HG03571 (cell line): ENCODE data around the gene PRKCE.

Experiments
- ATAC-seq: cut with Tn5 transposase; IDR thresholded peaks from one replicate; pipeline ENCODE4 v1.9.1; 2021; ENCODE audit not compliant: unreplicated experiment

PRKCE gene

DNA sequence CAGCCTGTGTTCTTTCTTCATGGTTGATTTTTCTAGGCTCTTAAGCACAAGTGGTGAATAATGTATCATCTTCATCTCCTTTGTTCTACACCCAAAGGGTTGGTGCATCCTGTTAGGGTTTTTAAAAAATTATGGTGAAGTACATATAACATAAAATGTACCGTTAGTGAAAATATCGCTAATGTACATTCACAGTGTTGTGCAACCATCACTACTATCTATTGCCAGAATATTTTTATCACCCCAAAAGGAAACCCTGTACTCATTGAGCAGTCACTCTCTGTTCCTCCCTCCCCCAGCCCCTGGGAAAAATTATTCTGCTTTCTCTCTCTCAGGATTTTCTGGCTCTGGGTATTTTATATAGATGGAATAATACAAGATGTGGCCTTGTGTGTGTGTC lies 98.5 kb downstream of the PRKCE start:
- ATAC-seq: no peak

DNA sequence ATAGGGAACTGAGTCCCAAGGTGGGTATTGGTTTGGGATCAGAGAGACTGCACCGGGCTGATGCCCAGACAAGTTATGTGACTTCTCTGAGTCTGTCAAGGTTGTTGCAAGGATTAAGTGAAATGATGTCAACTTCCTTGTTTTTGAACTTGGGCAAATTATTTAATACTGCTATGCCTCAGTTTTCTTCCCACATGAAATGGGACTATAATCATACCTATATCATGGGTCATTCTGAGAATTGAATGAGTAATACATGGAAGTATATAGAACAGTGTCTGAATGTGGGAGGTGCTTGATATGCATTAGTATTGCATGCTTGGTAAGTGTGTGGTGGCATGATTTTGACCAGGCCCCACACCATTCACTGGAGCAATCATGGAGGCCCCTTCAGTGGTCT lies 99.0 kb downstream of the PRKCE start:
- ATAC-seq: no peak

DNA sequence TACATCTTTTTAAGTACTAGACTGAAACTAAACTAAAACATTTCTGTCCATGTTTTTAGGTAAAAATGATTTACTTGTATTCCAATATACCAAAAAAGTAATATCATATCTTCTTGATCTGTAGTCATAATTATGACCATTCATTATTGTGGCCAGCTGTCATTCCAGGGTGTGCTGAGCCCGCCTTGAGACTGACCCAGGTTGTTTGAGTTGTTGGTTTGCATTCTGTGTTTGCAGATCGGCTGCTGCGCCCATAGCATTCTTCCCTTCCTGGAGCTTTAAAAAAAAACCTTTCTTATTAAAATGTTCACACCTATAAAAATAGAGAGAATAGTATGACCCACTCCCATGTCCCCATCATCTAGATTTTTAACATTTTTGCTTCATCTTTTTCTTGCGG lies 101.9 kb downstream of the PRKCE start:
- ATAC-seq: no peak

DNA sequence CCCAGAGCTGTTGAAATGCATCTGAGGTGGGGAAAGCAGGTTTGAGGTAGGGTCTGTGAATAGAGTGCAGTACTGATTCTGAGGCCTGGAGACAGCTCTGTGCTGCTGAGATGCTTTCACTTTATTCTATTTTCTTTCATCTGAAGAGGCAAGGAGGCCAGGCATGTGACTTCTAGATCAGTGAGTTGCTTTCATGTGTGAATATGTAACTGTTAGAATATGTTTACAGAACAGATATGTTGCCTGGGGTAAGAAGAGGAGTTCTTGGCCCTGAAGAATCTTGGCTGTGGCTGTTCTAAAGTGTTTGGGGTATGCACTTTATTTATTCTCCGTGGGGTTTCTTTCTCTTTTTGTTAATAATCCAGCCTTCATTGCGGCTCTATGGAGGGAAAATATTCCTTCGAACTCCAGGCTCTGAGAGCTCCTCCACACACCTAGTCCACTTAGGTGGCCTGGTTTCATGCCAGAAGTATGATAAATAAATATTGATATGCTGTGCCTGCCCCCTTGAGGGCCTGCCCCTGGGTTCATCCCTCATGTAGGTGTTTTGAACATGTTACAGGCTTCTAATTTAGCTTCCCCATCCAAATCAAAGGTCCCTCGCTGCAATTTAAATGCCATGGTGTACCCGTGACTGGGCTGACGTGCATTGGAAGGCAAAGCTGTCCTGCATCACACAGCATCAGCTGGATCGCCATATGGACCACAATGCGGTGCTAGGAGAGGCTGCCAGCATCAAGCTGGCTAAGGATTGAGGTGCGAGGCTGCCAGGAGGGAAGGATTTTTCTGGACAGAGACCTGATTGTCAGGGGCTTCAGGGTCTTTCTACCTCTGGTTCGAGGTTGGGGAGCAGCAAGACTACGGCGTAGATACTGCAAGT lies 102.9 kb downstream of the PRKCE start:
- ATAC-seq: no peak

GRCh38 chr2:45755585-45756335 lies 104.3 kb downstream of the PRKCE start:
- no peak for ATAC-seq

GRCh38 chr2:45758018-45758417 lies 106.5 kb downstream of the PRKCE start:
- ATAC-seq: no peak

DNA sequence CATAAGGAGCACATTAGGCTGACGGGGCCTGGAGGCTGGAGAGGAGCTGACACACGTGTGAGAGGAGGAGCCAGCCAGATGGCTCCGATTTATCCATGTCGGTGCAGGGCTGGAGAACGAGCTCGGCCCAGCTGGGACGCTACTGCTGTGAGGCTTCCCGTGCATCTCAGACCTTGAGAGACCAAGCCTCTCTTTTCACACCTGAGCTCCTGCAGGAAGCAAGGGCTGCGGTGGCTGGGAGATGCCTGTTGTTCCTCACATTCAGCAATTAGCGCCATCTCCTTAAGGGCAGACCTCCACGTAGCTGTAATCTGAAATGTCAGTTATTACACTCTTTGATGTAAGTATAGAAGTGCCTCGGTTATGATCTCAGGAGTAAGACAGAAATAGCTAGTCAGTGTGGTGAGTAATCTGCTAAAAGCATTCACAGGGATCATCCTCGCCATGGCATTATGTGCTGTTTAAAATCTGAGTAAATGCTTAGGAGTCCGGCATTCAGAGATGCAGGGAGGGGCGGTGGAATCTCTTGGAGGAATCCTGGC lies 107.9 kb downstream of the PRKCE start:
- no peak for ATAC-seq

GRCh38 chr2:45761635-45762034 lies 110.2 kb downstream of the PRKCE start:
- no peak for ATAC-seq

DNA sequence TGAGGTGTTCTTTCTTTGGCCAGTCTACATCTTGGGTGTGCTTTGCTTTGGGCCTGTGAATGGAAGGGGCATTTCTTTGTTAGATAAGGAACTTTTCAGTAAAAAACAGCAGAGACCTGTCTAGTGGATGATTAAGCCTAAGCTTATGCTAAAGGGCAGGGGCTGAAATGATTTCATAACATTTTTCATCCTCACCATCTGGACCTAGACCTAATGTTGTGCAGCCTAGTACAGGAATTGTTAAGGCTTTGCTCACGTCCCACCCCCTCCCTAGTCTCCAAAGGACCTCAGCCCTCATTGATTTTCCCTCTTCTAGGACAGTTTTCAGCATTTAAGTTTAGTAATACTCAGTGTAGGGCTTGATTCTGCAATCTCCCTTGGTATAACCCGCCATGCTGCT lies 111.8 kb downstream of the PRKCE start:
- no peak for ATAC-seq

GRCh38 chr2:45763797-45764196 lies 112.3 kb downstream of the PRKCE start:
- ATAC-seq: no peak

GRCh38 chr2:45765007-45765727 lies 113.7 kb downstream of the PRKCE start:
- ATAC-seq: no peak

- no peak for ATAC-seq
Observed at GRCh38 chr2:45765728-45766254, 114.3 kb downstream of the PRKCE start.

DNA sequence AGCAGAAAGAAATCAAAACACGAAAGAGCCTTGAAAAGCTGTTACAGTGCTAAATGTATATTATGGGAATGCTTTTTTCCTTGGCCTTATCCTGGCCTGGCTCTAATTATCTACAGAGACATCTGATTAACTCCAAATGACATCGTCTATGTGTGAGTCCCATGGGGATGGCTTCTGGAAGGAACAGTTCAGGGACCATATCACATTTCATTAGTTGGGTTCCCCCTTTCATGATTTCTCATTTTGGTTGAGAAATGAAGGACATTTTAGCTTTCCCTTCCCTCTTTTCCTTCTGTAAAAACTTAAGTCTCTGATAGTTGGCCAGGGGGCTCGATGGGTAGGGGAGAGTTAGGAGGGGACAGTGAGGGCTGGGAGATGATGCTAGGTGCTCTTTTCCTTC lies 116.7 kb downstream of the PRKCE start:
- no peak for ATAC-seq

DNA sequence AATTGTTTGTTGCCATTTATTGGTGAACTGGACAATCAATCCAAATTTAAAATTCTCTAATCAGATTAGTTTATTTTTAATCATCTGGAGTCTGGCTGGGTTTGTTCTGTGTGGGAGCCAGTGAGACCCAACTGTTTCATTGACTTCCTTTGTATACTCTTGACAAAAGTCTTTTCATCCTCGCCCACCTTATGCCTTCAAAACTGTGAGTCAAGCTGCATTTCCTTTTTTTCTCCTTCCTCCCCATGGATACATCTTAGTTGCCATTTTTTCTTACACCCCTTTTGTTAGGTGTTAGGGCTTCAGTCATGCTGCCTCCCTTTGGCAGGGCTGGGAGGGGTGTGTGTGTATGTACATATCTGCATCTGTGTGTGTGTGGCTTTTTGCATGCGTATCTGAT lies 117.6 kb downstream of the PRKCE start:
- ATAC-seq: no peak

DNA sequence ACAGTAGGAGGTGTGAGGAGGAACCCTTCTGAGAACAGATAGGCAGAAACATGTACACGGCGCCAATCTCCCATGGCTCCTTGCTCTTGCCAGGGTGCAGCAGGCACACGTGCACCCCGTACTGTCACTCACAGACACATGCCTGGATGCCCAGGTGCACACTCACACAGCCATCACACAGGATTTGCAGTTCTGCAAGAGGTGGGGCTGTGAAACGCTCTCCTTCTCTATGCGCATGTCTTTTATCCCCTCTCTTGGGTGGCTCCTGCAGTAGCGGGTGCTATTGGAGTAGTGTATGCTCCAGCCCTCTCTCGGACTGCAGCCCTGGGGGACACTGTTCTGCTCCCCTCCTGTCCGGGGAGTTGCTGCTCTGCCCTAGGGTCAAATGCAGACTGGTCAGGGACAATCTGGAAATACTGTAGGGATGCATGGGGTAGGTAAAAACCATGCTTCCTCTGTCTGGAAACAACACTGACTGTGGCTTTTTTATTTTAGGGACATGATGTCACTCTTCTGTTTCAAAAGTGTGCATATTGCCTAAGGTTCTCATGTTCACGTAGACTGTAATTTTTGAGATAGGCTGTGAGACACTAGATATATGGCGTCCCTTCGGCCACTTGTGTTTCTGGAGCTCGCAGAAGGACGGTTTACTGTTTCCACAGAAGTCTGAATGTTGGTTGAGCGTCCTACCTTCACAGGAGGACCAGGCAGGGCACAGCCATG lies 118.5 kb downstream of the PRKCE start:
- no peak for ATAC-seq

- ATAC-seq: no peak
Observed at GRCh38 chr2:45770811-45771210, 119.3 kb downstream of the PRKCE start.

- ATAC-seq: no peak
Observed at GRCh38 chr2:45771261-45771660, 119.8 kb downstream of the PRKCE start.

GRCh38 chr2:45772038-45772437 lies 120.6 kb downstream of the PRKCE start:
- ATAC-seq: no peak

- ATAC-seq: no peak
Observed at GRCh38 chr2:45773909-45774308, 122.4 kb downstream of the PRKCE start.

DNA sequence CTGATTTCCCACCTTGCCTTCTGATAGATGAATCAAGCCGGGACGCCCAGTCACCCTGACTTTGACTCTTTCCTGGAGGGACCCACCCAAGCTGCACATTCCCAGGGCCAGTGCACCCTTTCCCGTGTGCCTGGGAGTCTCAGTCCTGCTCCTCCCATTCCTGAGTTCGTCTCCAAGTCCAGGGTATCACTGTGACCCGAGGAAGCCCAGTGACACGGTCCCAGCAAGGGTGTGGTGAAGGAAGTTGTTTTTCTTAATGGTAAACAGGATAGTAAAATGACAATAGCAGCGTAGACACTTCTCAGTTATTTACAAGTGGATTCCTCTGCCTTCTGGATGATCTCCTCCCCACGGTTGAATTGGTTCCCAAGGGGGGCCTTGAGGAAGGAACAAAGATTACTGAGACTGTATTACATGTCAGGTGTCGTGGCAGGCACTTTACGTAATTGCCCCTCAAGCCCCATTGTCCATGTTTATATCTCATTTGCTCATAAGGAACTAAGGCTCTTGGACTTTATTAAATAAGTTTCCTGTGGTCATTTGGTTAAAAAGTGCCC lies 123.3 kb downstream of the PRKCE start:
- ATAC-seq: no peak
